Stimulated activated CD8-positive, alpha-beta memory T cell treated with anti-CD3 and anti-CD28 coated beads, Interleukin-7, amount 100 ng/mL, for 4 hours (primary cell): ENCODE data around the gene UBD.

Source experiments
- DNase-seq, 2 donors: peaks; one replicate each; pipeline ENCODE4 v3.0.0-alpha.2; 2020; ENCODE audit warnings: low read depth in 2 of 2

Gene UBD

GRCh38 chr6:29522227-29522626 is 37.3 kb downstream of the UBD start:
- no peak for DNase-seq

- DNase-seq: no peak
Measured at GRCh38 chr6:29521006-29521680, 38.4 kb downstream of the UBD start.

- DNase-seq: no peak
Measured at GRCh38 chr6:29520232-29520631, 39.3 kb downstream of the UBD start.

GRCh38 chr6:29519291-29520010 is 40.1 kb downstream of the UBD start:
- DNase-seq: no peak

- DNase-seq: no peak
Measured at GRCh38 chr6:29517728-29518440, 41.6 kb downstream of the UBD start.

GRCh38 chr6:29517245-29517644 is 42.3 kb downstream of the UBD start:
- no peak for DNase-seq

GRCh38 chr6:29516108-29516507 is 43.4 kb downstream of the UBD start:
- DNase-seq: peak in 1 of 2 donors; percentile 12

- DNase-seq: no peak
Measured at GRCh38 chr6:29510746-29511300, 48.7 kb downstream of the UBD start.

GRCh38 chr6:29510202-29510601 is 49.3 kb downstream of the UBD start:
- no peak for DNase-seq

- DNase-seq: no peak
Measured at GRCh38 chr6:29509711-29510110, 49.8 kb downstream of the UBD start.

- DNase-seq: no peak
Measured at GRCh38 chr6:29509239-29509638, 50.3 kb downstream of the UBD start.

- DNase-seq: no peak
Measured at GRCh38 chr6:29507319-29507718, 52.2 kb downstream of the UBD start.

GRCh38 chr6:29506446-29507067 is 53.0 kb downstream of the UBD start:
- DNase-seq: no peak

- DNase-seq: no peak
Measured at GRCh38 chr6:29505808-29506207, 53.7 kb downstream of the UBD start.
